ENCODE data around the gene NPAS1.
"Not testable (repeated sequence)": the region's sequence is repeated elsewhere in the genome, so short reads cannot be mapped to it uniquely, and the experiment has no call there.

Gene NPAS1

GRCh38 chr19:47073574-47073973 is 53.9 kb downstream of the NPAS1 start:
- TF ChIP-seq CTCF (IDR thresholded peaks at IDR 0.05) (no peak), ZFX (IDR thresholded peaks at IDR 0.05; ENCODE audit: borderline replicate concordance) (no peak)
- H3K27ac ChIP-seq: no peak overlapping the region

- TF ChIP-seq CTCF (IDR thresholded peaks at IDR 0.05): no peak
- TF ChIP-seq ZFX (IDR thresholded peaks at IDR 0.05; ENCODE audit: borderline replicate concordance): no peak
- no peak overlapping the region for H3K27ac ChIP-seq
Observed at GRCh38 chr19:47074621-47075020, 55.0 kb downstream of the NPAS1 start.

- TF ChIP-seq ZFX (IDR thresholded peaks at IDR 0.05; ENCODE audit: borderline replicate concordance) (no peak), CTCF (IDR thresholded peaks at IDR 0.05) (no peak)
- no peak overlapping the region for H3K27ac ChIP-seq
Observed at GRCh38 chr19:47075179-47075810, 55.7 kb downstream of the NPAS1 start.

GRCh38 chr19:47075941-47076340 is 56.3 kb downstream of the NPAS1 start:
- H3K27ac ChIP-seq: no peak overlapping the region
- TF ChIP-seq CTCF (IDR thresholded peaks at IDR 0.05) (no peak), ZFX (IDR thresholded peaks at IDR 0.05; ENCODE audit: borderline replicate concordance) (no peak)

- H3K27ac ChIP-seq: not testable (repeated sequence)
Observed at GRCh38 chr19:47078351-47078750, 58.7 kb downstream of the NPAS1 start.

- no peak for TF ChIP-seq CTCF (IDR thresholded peaks at IDR 0.05)
- no peak for TF ChIP-seq ZFX (IDR thresholded peaks at IDR 0.05; ENCODE audit: borderline replicate concordance)
- H3K27ac ChIP-seq: peak overlapping the region; percentile 64; the same call in 1 of the 2 replicates
Observed at GRCh38 chr19:47081095-47081494, 61.5 kb downstream of the NPAS1 start.

GRCh38 chr19:47082493-47082892 is 62.9 kb downstream of the NPAS1 start:
- TF ChIP-seq ZFX (IDR thresholded peaks at IDR 0.05; ENCODE audit: borderline replicate concordance) (no peak), CTCF (IDR thresholded peaks at IDR 0.05) (no peak)
- peak overlapping the region; percentile 5; the same call in 1 of the 2 replicates for H3K27ac ChIP-seq

GRCh38 chr19:47084879-47085439 is 65.3 kb downstream of the NPAS1 start:
- no peak overlapping the region for H3K27ac ChIP-seq
- TF ChIP-seq ZFX (IDR thresholded peaks at IDR 0.05; ENCODE audit: borderline replicate concordance): no peak
- no peak for TF ChIP-seq CTCF (IDR thresholded peaks at IDR 0.05)

Data from 22Rv1 (cell line).